ENCODE results near the gene RYR3. TPM values are rescaled to one million over a fixed set of nuclear protein-coding genes. Genes with fewer than 3 reads are reported as not detected.
"Not testable (repeated sequence)": the region's sequence is repeated elsewhere in the genome, so short reads cannot be mapped to it uniquely, and the experiment has no call there.

Gene RYR3
- total RNA-seq, 1 donor from 2014 or later = 2.0 TPM

DNA sequence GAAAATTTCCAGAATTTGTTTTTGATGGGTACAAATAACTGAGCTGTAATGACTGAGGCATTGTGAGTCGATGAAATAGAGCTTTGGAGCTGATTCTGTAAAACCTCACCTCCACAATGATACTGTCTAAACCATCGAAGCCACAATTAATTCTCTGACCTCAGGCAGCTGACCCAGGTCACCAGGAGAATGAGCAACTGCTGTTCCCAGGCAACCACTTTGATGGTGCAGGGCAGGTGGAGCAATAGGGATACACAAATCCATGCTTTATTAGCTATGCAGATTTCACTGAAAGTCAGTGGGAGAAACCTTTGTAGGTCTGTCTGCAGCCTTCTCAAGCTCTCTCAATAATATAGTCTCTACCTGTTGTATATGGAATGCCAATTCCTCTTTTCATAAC lies 204.4 kb downstream of the RYR3 start:
- DNase-seq (ENCODE audit: low spot score) = no peak

DNA sequence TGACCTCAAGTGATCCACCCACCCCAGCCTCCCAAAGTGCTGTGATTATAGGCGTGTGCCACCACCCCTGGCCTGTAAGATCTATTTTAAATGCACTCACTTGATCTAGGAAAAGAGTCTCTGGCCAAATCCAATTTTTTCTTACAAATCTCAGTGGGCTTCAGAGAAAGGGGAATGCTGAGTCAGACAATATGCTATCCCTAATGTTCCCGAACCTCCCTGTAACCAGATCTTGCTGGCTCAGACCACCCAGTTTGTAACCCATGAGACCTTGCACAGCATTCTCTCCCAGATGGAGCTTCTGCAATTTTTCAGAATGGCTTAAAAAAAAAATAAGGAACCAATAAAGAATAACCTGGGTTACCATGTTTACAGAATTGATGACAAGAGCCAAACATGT lies 205.8 kb downstream of the RYR3 start:
- DNase-seq (ENCODE audit: low spot score) = no peak

DNA sequence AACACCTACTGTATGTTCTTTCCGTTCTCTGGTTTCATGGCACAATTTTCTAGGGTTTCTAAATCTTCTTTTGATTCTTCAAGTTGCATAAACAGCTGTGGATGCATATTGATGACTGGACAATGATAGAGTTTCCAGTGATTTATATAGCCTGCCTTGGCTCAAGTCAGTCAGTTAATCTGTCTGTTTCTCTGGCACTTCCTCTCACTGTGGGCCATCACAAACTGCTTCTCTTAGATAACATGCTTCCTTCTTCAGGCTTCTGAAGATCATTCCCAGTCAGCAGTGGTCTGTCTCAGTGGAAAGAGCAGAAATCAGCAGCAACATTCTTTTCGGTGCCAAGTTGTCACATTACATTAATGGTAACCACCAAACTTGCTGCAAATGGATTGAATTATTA lies 207.2 kb downstream of the RYR3 start:
- no peak for DNase-seq (ENCODE audit: low spot score)

DNA sequence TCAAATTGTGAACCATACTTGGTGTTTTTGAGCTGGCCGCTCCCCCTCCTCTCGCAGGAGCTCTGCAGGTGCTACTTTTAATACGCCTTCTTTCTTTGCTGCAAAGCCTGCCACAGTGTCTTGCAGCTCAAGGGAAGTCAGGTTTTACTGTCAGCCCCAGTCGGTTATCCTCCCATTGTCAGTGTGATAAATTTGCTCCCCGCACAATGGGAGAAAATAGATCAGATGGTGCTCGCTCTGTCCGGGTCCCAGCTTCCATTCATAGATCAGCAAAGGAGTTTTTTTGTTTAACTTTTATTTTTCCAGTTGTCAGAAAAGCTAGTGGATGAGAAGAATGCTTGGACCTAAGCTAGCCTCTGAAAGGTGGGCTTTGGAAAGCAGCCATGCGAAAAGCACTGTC lies 207.7 kb downstream of the RYR3 start:
- DNase-seq (ENCODE audit: low spot score) = no peak

DNA sequence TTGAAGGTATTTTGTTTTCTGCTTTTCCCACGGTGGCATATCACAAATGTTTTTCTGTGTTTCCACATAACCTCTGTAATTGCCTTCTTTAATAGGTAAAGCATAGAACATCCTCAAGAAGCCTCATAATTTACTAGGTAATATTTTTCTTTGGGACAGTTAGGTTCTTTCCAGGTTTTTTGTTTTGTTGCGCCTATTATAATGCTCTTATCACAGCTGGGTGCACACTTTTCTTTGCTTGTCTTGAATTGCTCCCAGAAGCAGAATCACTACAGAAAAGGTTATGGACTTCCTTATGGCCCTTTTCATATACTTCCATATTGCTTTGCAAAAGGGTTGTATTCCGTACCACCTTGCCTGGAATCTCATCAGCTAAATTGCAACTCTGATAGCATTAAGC lies 213.5 kb downstream of the RYR3 start:
- no peak for DNase-seq (ENCODE audit: low spot score)

DNA sequence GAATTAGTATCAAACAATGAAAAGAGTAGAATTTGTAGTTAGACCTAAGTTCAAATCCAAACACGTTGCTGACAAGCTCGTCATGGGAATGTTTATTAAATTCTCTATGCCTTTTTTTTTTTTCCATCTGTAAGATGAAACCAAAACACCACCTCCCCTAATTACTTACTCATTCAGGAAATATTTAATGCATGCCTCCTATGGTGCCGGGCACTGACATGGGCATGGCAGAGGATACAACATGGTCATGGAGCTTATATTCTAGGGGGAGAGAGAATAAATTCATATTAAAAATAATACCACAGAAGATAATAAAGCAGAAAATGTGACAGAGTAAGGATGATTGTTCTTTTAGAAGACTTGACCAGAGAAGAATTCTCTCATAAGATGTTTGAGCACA lies 215.8 kb downstream of the RYR3 start:
- no peak for DNase-seq (ENCODE audit: low spot score)

DNA sequence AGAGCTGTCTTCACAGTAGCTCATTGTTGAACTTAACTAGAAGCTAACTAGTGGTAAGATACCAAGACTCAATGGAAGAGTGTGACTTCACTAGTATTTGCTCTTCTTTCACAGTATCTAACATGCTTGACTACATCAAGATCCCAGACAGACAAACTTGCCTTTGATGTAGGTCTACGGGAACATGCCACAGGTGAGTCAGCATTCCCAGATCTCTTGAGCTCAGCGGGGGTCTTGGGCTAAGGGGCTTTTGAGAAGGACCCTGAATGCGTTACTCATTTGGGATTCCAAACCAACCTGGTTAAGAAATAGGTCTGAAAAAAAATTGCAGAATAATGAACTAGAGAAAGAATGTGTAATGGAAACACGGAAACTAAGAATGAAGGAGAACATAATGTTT lies 222.4 kb downstream of the RYR3 start:
- no peak for DNase-seq (ENCODE audit: low spot score)

DNA sequence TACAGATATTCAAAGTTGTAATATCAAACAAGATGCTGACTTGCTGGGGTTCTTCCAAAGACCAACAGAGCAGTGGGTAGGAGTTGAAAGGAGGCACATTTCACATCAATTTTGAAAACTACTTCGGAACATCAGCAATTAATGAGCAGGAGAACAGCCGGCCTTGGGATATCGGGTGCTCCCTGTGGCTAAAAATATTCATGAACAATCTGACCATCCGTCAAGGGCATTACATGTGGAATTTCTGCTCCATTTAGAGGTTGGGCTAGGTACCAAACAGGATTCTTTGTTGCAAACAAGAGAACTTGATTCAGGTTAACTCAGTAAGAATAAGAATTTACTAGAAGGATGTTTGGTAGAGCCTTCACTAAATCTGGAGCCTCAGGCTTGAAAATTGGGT lies 223.9 kb downstream of the RYR3 start:
- DNase-seq (ENCODE audit: low spot score) = no peak

DNA sequence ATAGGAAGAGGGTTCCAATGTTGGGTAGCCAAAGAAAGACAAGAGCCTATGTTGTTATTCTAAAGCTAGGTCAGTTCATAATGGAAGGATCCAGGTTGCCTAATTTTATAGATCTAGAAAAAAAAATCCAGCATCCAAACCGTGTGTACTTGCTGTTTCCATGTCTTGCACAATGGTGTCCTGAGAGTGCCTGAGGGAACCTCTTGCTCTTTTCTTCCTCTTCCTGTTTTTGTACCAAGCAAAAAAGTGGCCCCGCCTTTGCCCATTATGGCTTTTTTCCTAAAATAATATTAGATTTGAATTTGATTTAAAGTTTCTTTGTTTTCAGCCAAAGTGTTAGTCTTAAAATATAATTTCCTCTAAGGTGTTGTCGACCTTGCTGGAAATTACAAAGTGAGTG lies 224.4 kb downstream of the RYR3 start:
- no peak for DNase-seq (ENCODE audit: low spot score)

DNA sequence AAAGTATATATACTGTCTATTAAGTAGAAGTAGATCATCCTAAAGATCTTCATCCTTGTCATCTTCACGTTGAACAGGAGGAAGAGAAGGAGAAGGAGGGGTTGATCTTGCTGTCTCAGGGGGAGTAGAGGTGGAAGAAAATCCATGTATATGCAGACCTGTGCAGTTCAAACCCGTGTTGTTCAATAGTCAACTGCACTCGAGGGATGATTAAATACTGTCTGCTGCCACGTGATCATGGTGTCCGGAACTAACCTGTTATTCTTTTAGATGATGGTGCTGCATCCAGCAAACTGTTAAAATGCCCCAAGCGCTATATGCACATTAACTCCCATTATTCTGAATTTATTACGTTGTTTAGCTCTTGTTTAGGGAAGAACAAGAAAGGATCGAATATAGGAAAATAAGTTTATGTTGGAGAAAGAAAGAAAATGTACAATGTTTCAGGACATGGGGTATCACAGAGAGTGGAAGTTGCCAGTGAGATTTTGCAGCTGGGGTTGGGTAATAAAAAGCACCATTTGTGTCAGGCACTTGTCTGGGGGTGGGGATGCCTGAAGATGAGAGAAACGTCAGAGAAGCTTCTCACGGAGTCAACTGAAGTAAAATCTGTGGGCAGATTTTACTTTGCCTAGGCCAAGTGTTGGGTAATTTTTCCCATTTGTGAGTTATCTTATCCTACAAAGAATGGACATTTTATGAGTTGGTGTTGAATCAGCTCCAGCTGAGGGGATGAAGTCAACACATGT lies 229.2 kb downstream of the RYR3 start:
- DNase-seq (ENCODE audit: low spot score) = no peak

DNA sequence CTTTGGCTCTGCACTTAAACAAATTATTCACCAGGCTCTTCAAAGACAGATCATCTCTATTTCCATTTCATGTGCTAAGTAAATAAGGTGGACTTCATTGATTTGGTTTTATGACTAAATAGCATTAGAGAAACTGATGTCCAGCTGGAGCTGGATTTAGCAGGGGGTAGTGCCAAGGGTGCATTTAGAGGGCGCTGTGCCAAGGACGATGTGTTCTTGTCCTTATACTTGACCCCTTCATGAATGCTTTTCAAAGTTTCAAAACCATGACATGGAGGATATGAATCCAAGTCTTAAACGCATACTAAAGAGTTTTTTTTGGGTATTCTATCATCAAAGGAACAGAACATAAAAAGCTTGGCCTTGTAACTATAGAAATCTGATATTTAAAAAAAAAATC lies 233.2 kb downstream of the RYR3 start:
- no peak for DNase-seq (ENCODE audit: low spot score)

DNA sequence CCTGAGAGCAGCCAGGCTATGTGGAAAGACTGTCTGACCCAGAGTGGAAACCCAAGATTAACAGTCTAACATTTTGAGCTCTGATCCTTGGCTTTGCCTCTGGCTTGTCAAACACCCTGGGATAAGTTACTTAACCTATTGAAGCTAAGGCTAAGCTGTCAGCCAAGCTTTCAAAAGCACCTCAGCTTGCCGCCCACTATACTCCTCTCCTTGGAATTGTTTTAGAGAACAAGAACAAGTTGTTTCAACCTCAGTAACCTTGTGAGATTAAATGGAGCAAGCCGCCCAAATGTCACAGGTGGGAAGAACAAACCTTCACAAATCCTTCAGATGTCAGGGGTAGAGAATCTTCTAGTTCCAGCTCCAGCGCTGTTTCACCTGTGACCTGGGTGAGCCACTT lies 235.1 kb downstream of the RYR3 start:
- DNase-seq (ENCODE audit: low spot score) = no peak

DNA sequence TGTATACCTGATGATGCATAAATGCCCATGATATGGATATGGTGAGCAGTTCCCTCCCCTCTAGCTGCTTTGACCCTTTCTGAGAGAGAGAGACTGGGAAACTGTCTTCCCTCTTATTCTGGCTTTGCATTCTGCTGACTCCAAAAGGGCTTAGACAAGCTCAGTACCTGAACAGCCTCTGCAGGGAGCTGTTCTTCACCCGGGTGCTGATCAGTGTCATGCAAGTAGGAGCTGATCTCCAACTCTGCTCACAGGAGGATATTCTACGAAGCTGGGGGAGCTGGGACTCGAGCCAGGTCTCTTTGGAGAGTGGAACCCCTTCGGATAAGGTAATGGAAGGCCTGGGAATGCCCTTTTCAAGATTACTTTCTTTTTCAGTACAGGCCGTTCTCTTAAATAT lies 237.1 kb downstream of the RYR3 start:
- DNase-seq (ENCODE audit: low spot score) = peak; percentile 43

DNA sequence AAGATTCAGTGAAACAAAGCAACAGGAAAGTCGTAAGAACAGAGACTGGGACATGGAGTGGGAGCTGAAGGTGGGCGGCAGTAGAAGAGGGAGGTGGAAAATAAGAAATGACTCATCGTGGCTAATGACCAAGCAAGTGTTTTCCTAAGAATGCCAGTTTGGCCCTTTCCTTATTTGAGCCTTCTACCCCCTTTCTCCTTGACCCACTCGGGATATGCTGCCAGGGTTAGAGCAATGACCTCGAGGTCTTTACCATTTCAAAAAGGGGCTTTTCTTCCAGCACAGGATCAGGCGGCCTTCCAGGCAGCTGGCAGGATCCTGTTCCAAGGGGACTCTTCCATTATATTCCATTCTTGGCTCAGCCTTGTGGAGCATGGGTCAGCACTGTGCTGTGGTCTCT lies 241.1 kb downstream of the RYR3 start:
- DNase-seq (ENCODE audit: low spot score) = no peak

DNA sequence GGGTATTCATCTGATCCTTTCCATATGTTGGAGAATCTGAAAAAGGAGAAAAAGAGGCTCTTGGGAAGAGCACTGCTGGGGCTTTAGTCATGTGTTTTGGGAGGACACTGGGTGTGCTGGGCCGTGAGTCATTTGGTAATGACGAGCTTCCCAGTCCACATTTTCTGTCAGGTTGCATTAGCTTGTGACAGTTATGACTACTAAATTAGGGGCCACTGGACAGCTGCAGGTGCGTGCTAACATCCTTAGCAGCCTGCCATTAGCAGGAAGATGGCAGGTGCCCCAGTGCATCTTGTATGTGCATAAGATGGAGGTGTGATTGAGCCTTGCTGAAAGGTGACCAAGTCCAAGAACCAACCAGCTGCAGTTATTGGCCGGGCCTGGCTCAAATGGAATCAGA lies 242.4 kb downstream of the RYR3 start:
- DNase-seq (ENCODE audit: low spot score) = no peak

DNA sequence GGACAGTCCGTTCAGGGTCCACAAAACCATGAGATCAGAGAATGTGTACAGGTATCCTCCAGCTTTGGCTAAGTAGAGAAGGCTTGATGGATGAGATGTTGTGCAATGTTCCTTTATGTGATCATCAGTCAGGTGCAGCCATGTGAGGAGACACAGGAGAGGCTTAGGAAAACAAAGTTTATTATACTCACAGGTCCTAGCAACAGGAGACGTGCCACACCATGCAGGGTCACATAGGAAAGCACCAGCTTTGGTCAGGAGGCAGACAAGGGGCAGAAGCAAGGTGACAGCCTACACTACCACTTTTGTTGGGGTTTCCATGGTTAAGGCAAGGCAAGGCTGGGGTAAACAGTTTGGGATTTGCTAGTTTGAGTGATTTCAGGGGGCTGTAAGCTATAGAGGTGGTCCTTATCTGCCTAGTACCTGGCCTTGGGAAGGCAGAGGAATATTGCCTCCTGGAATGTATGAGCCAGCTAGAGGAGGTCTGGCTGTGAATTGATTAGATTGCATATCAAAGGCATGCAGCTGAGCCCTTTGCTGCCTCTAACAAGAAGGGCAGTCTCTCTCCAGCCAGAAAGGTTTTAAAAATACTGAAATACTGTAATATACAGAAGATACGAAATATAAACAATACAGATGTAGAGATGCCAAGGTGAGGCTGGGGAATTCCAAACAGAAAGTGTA lies 248.6 kb downstream of the RYR3 start:
- no peak for DNase-seq (ENCODE audit: low spot score)

DNA sequence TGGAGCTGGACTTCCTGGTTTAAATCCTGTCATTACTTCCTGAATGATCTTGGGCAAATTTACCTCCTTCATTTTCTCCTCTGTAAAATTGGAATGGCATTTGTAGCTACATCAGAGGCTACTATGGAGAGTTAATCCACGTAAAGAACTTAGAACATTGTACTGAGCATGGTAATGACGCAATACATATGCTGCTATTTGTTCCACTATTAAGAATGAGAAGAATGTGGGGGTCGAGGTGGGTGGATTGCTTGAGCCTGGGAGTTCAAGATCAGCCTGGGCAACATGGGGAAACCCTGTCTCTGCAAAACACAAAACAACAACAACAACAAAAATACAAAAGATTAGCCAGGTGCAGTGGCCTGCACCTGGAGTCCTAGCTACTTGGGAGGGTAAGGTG lies 250.6 kb downstream of the RYR3 start:
- no peak for DNase-seq (ENCODE audit: low spot score)

DNA sequence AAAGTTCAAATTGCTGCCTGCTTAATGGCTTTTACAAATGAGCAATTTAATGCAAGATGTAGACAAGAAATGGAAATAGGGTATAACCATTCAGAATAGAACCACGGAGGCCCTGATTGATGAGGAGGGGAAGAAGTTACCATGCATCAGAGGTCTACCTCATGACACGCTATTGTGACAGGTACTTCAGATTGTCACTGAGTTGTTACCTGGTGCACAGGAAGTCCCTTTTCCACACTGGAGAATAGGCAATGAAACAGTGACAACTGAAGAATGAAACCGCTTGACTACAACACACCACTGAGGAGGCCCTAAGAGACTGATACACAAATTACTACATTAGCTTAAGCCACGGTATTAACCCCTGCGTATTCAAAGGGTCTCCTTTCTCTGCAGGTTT lies 251.2 kb downstream of the RYR3 start:
- no peak for DNase-seq (ENCODE audit: low spot score)

DNA sequence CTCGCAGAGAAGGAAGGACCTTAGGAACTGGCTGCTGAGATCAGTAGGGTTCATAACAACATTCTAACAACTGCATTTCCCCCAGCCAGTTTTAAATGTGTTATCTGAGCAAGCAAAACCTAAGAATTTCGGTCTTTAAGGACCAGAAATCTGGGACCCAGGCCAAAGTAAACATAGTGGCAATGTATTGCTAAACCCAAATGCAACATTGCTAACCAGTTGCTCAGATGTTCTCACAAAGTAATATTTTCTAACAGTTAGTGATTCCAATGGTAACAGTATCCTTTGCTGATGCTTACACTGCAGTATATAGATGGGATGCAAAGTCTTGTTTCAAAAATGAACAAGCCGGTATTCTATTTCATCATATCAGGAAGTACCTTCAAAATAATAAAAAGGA lies 254.3 kb downstream of the RYR3 start:
- no peak for DNase-seq (ENCODE audit: low spot score)

DNA sequence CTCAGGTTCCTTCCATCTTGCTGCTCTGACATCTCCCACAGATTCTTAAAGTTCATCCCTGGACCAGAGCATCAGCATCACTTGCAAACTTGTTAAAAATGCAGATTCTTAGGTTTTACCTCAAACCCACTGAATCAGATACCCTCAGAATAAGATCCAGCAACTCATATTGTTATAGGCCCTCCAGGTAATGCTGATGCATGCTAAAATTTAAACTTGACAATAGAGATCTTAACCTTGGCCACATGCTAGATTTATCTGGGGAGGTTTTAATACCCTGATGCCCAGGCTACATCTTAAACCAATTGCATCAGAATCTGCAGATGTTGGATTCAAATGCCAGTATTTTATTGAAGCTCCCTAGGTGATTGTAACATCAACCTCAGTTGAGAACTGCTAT lies 256.9 kb downstream of the RYR3 start:
- DNase-seq (ENCODE audit: low spot score) = no peak

DNA sequence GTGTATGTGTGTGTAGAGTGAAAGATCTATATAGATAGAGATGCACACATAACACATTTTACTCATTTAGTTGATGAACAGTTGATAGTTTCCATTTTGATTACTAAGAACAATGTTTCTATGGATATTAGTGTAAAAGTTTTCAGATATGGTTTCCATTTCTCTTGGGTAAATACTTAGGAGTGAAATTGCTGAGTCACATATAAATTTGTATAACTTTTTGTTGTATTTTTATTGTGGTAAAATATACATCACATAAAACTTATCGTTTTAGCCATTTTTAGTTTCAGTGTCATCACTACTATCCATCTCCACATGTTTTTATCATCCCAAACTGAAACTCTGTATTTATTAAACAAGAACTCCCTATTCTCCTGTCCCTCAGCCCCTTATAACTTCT lies 258.3 kb downstream of the RYR3 start:
- DNase-seq (ENCODE audit: low spot score) = no peak

DNA sequence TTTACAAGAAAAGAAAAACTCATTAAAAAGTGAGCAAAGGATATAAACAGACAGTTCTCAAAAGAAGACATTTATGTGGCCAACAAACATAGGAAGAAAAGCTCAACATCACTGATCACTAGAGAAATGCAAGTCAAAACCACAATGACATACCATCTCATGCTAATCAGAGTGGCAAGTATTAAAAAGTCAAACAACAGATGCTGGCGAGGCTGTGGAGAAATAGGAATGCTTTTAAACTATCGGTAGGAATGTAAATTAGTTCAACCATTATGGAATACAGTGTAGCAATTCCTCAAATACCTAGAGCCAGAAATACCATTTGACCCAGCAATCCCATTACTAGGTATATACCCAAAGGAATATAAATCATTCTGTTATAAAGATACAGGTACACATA lies 267.1 kb downstream of the RYR3 start:
- not testable (repeated sequence) for DNase-seq (ENCODE audit: low spot score)

DNA sequence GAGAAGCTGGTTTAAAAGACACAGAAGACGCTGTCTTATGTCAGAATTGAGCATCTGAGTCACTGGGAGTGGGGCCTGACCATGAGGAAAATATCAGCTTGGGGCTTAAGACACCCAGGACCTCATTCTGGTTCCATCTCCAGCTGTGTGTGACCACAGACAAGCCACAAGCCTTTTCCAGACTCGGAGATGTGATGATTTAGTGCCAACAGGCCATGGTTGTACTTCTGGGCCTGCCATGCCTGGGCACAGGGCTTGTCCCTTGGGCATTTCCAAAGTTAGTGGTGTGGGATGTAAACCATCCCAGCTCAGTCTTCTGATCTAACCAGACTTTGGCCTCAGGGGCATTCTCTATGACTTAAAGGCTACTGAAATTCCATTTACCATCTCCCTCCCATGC lies 269.8 kb downstream of the RYR3 start:
- no peak for DNase-seq (ENCODE audit: low spot score)

DNA sequence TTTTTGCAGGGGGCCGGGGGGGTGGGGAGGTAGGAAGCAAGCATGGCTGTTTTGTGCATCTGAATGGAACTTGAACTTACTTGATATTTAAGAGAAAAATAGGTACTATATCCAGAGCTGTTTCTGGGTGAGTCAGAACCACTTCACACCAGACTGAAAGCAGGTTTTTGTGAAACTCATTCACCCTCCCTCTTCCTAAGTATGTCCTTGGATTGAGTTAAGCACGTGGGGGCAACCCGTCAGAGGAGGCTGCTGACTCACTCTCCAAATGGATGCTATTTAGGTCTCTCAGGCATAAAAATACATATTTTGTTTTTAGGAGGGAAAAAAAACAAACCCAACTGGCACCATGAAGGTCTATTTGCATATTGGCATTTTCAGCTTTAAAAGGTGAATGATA lies 270.3 kb downstream of the RYR3 start:
- DNase-seq (ENCODE audit: low spot score) = no peak
